Thyroid gland (tissue), 4 donors: ENCODE results near the gene ARID5A. TPM values are rescaled to one million over a fixed set of nuclear protein-coding genes. Genes with fewer than 3 reads are reported as not detected.

Source experiments
- DNase-seq, 2 donors: peaks; one replicate each; pipeline ENCODE4 v3.0.0-alpha.2; 2019
- H3K27ac ChIP-seq, 3 donors: fragments of 200-600 bp; sonication (generic); 1 replicate in 2 of 3; 2 replicates in 1 of 3; pipeline ENCODE4 v1.5.1; 2016 to 2019; ENCODE audit warnings: mild to moderate bottlenecking in 1 of 3, moderate library complexity in 1 of 3
- H3K27me3 ChIP-seq: fragments of 200-600 bp; sonication (generic); one replicate; pipeline ENCODE4 v1.5.1; 2019
- H3K36me3 ChIP-seq, 2 donors: fragments of 200-600 bp; sonication (generic); one replicate each; pipeline ENCODE4 v1.5.1; 2016 to 2019
- H3K4me1 ChIP-seq, 2 donors: fragments of 200-600 bp; sonication (generic); one replicate each; pipeline ENCODE4 v1.5.1; 2017 to 2019
- H3K4me3 ChIP-seq, 3 donors: fragments of 200-600 bp; sonication (generic); replicated peaks in 1 of 3; 1 replicate in 2 of 3; 2 replicates in 1 of 3; pipeline ENCODE4 v1.5.1; 2016; ENCODE audit warnings: mild to moderate bottlenecking in 1 of 3
- H3K9me3 ChIP-seq: fragments of 200-600 bp; sonication (generic); one replicate; pipeline ENCODE4 v1.5.1; 2017
- POLR2A ChIP-seq, 2 donors: fragments of 450-650 bp; IDR thresholded peaks; one replicate each; pipeline ENCODE4 v1.6.1; 2017; ENCODE audit warnings: antibody characterized with exemption in 2 of 2, mild to moderate bottlenecking in 2 of 2, moderate library complexity in 1 of 2
- WGBS, 2 donors: methylation state at CpG; one replicate each; pipeline ENCODE4 v1.1.5; 2017; 5-methylcytosine and 5-hydroxymethylcytosine counted together
- intact Hi-C: fragments of 100-400 bp; cut with DNase I; formaldehyde crosslinking; loops from one replicate; pipeline ENCODE4 v1.15.1; 2023
- total RNA-seq, 4 donors: library from RNA; depleted of rRNA; stranded (reverse); fragments of >200 nt; gene quantifications; one replicate each; pipeline ENCODE4 v1.2.3, GENCODE V29; 2016
- TF ChIP-seq, protein P1 (sequence below), 6 experiments: fragments of 200-600 bp in 3 of 6; fragments of 450-650 bp in 3 of 6; sonication (generic) in 3 of 6; IDR thresholded peaks; one replicate each; pipeline ENCODE4 v1.5.1; 2016 to 2019; ENCODE audit warnings: antibody characterized with exemption in 6 of 6, mild to moderate bottlenecking in 2 of 6, inconsistent platforms in 1 of 6, moderate library complexity in 1 of 6

The ARID5A gene
- total RNA-seq, 4 donors from 2014 or later = 9.2 to 29.3 (median 20.0) TPM

GRCh38 chr2:96564563-96564962, 28.0 kb downstream of the ARID5A start:
- H3K4me1 ChIP-seq = no peaks in the 10 kb centered on the region
- H3K27me3 ChIP-seq = no peaks in the 10 kb centered on the region
- H3K27ac ChIP-seq = no peak overlapping the region
- WGBS, 2 donors = 77 to 100% methylated on average over 1 to 3 of the region's 3 CpGs
- H3K9me3 ChIP-seq = no peaks in the 10 kb centered on the region
- no peak overlapping the region for H3K4me3 ChIP-seq
- no peaks in the 10 kb centered on the region for H3K36me3 ChIP-seq
- intact Hi-C loops = no loop called here
- TF ChIP-seq, protein P1, sequence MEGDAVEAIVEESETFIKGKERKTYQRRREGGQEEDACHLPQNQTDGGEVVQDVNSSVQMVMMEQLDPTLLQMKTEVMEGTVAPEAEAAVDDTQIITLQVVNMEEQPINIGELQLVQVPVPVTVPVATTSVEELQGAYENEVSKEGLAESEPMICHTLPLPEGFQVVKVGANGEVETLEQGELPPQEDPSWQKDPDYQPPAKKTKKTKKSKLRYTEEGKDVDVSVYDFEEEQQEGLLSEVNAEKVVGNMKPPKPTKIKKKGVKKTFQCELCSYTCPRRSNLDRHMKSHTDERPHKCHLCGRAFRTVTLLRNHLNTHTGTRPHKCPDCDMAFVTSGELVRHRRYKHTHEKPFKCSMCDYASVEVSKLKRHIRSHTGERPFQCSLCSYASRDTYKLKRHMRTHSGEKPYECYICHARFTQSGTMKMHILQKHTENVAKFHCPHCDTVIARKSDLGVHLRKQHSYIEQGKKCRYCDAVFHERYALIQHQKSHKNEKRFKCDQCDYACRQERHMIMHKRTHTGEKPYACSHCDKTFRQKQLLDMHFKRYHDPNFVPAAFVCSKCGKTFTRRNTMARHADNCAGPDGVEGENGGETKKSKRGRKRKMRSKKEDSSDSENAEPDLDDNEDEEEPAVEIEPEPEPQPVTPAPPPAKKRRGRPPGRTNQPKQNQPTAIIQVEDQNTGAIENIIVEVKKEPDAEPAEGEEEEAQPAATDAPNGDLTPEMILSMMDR (IDR thresholded peaks at IDR 0.05) = no peak
- no peak for DNase-seq

GRCh38 chr2:96565111-96565510, 28.6 kb downstream of the ARID5A start:
- DNase-seq = no peak
- 66 to 71% methylated on average over 5 of the region's 5 CpGs for WGBS, 2 donors
- intact Hi-C loops = no loop called here
- Histone ChIP-seq H3K27me3 (no peaks in the 10 kb centered on the region), H3K9me3 (no peaks in the 10 kb centered on the region), H3K27ac (no peak overlapping the region), H3K4me3 (no peak overlapping the region), H3K36me3 (no peaks in the 10 kb centered on the region), H3K4me1 (no peaks in the 10 kb centered on the region)
- TF ChIP-seq POLR2A (IDR thresholded peaks at IDR 0.05) = no peak
- TF ChIP-seq, protein P1 (IDR thresholded peaks at IDR 0.05) = no peak

DNA sequence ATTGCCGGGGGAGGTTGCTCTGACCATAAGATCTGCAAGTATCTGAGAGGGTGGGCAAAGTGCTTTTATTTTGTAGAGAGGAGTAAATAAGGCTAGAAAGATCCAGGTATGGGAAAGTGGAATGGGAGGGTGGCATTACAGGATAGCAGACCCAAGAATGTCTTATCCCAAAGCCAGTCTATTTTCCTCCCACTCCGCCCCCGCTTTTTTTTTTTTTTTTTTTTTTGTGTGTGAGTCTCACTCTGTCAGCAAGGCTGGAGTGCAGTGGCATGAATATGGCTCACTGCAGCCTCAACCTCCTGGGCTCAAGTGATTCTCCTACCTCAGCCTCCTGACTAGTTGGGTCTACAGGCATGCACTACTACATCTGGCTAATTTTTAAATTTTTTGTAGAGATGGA, 31.5 kb downstream of the ARID5A start:
- intact Hi-C loops = no loop called here
- no peak for DNase-seq
- Histone ChIP-seq H3K4me3 (no peak overlapping the region), H3K27me3 (no peaks in the 10 kb centered on the region), H3K27ac (no peak overlapping the region), H3K9me3 (no peaks in the 10 kb centered on the region), H3K36me3 (no peaks in the 10 kb centered on the region), H3K4me1 (no peaks in the 10 kb centered on the region)
- TF ChIP-seq, protein P1 (IDR thresholded peaks at IDR 0.05) = no peak
- no peak for TF ChIP-seq POLR2A (IDR thresholded peaks at IDR 0.05)
- 92 to 93% methylated on average over 3 of the region's 3 CpGs for WGBS, 2 donors

GRCh38 chr2:96574364-96574763, 37.8 kb downstream of the ARID5A start:
- H3K9me3 ChIP-seq = no peaks in the 10 kb centered on the region
- intact Hi-C loops = no loop called here
- no peak overlapping the region for H3K4me3 ChIP-seq
- H3K4me1 ChIP-seq = no peaks in the 10 kb centered on the region
- no peaks in the 10 kb centered on the region for H3K27me3 ChIP-seq
- 93 to 95% methylated on average over 2 of the region's 2 CpGs for WGBS, 2 donors
- no peak for DNase-seq
- TF ChIP-seq, protein P1 (IDR thresholded peaks at IDR 0.05) = no peak
- no peak for TF ChIP-seq POLR2A (IDR thresholded peaks at IDR 0.05)
- H3K27ac ChIP-seq = no peak overlapping the region
- H3K36me3 ChIP-seq = no peaks in the 10 kb centered on the region

- no peaks in the 10 kb centered on the region for H3K27me3 ChIP-seq
- intact Hi-C loops = no loop called here
- no peak overlapping the region for H3K27ac ChIP-seq
These were observed 39.4 kb downstream of the ARID5A start for GRCh38 chr2:96575785-96576456.

More at GRCh38 chr2:96575785-96576456, 39.4 kb downstream of the ARID5A start:
- WGBS, 2 donors = 55 to 75% methylated on average over 1 of the region's 1 CpG
- H3K4me3 ChIP-seq = no peak overlapping the region
- DNase-seq = no peak
- H3K4me1 ChIP-seq = no peaks in the 10 kb centered on the region
- H3K9me3 ChIP-seq = no peaks in the 10 kb centered on the region
- no peaks in the 10 kb centered on the region for H3K36me3 ChIP-seq
- TF ChIP-seq, protein P1 (IDR thresholded peaks at IDR 0.05) = no peak
- no peak for TF ChIP-seq POLR2A (IDR thresholded peaks at IDR 0.05)
